ENCODE measurements around the gene TLE2. TPM values are rescaled to one million over a fixed set of nuclear protein-coding genes. Genes with fewer than 3 reads are reported as not detected.

TLE2 gene
- total RNA-seq, 1 experiment from 2014 or later: 7.7 TPM

GRCh38 chr19:2989236-2989946 lies 39.7 kb downstream of the TLE2 start:
- H3K4me3 ChIP-seq (ENCODE audit: low read length): no peak overlapping the region
- no peaks in the 10 kb centered on the region for H3K9me2 ChIP-seq (replicated peaks; ENCODE audit: low read length)
- CTCF ChIA-PET: no interaction called here
- H2AFZ ChIP-seq (ENCODE audit: low read length): no peak overlapping the region
- TF ChIP-seq CTCF (conservative IDR thresholded peaks at IDR 0.05; ENCODE audit: low read depth, low read length): no peak
- no peak for TF ChIP-seq EZH2 (IDR thresholded peaks at IDR 0.05; ENCODE audit: low read length, unreplicated experiment)
- TF ChIP-seq EZH2phosphoT487 (IDR thresholded peaks at IDR 0.05; ENCODE audit: borderline replicate concordance, low read length): no peak
- no peaks in the 10 kb centered on the region for H3K4me1 ChIP-seq (ENCODE audit: insufficient read depth, low read length)
- no peaks in the 10 kb centered on the region for H4K20me1 ChIP-seq (ENCODE audit: low read length)
- H3K9me3 ChIP-seq (ENCODE audit: low read length): no peaks in the 10 kb centered on the region
- ATAC-seq (no peak), DNase-seq (no peak)
- no peaks in the 10 kb centered on the region for H3F3A ChIP-seq (ENCODE audit: low read length, unreplicated experiment)
- no peaks in the 10 kb centered on the region for H3K27me3 ChIP-seq (ENCODE audit: low read length)
- no peaks in the 10 kb centered on the region for H3K36me3 ChIP-seq (ENCODE audit: low read depth, low read length)
- no peak overlapping the region for H3K4me2 ChIP-seq (ENCODE audit: low read length)
- BruUV-seq (replicated peaks): no TSS peak
- POLR2A ChIA-PET (ENCODE audit: unreplicated experiment): no interaction called here
- H3K27ac ChIP-seq (ENCODE audit: low read length): no peak overlapping the region
- intact Hi-C loops (cut with micrococcal nuclease): no loop called here
- H3K79me2 ChIP-seq (ENCODE audit: low read length): no peaks in the 10 kb centered on the region
- no peak overlapping the region for H3K9ac ChIP-seq (ENCODE audit: low read length)

- H3K4me3 ChIP-seq (ENCODE audit: low read length): no peak overlapping the region
- H3K4me1 ChIP-seq (ENCODE audit: insufficient read depth, low read length): no peaks in the 10 kb centered on the region
- H3K79me2 ChIP-seq (ENCODE audit: low read length): no peaks in the 10 kb centered on the region
- no peak overlapping the region for H3K4me2 ChIP-seq (ENCODE audit: low read length)
- POLR2A ChIA-PET (ENCODE audit: unreplicated experiment): no interaction called here
- no peaks in the 10 kb centered on the region for H3K9me2 ChIP-seq (replicated peaks; ENCODE audit: low read length)
- no peaks in the 10 kb centered on the region for H3F3A ChIP-seq (ENCODE audit: low read length, unreplicated experiment)
- ATAC-seq (no peak), DNase-seq (no peak)
- no peak overlapping the region for H3K9ac ChIP-seq (ENCODE audit: low read length)
- no TSS peak for BruUV-seq (replicated peaks)
- CTCF ChIA-PET: no interaction called here
- H3K27ac ChIP-seq (ENCODE audit: low read length): no peak overlapping the region
- no peak for TF ChIP-seq EZH2phosphoT487 (IDR thresholded peaks at IDR 0.05; ENCODE audit: borderline replicate concordance, low read length)
- TF ChIP-seq CTCF (conservative IDR thresholded peaks at IDR 0.05; ENCODE audit: low read depth, low read length): no peak
- TF ChIP-seq EZH2 (IDR thresholded peaks at IDR 0.05; ENCODE audit: low read length, unreplicated experiment): no peak
- H4K20me1 ChIP-seq (ENCODE audit: low read length): no peaks in the 10 kb centered on the region
- intact Hi-C loops (cut with micrococcal nuclease): no loop called here
- no peaks in the 10 kb centered on the region for H3K27me3 ChIP-seq (ENCODE audit: low read length)
- no peaks in the 10 kb centered on the region for H3K9me3 ChIP-seq (ENCODE audit: low read length)
- no peak overlapping the region for H2AFZ ChIP-seq (ENCODE audit: low read length)
- H3K36me3 ChIP-seq (ENCODE audit: low read depth, low read length): no peaks in the 10 kb centered on the region
Observed at GRCh38 chr19:2988568-2988967, 40.5 kb downstream of the TLE2 start.

GRCh38 chr19:2987797-2988196 lies 41.3 kb downstream of the TLE2 start:
- H3K4me2 ChIP-seq (ENCODE audit: low read length): no peak overlapping the region
- no peaks in the 10 kb centered on the region for H3K9me3 ChIP-seq (ENCODE audit: low read length)
- H3K9ac ChIP-seq (ENCODE audit: low read length): no peak overlapping the region
- no peak overlapping the region for H3K4me3 ChIP-seq (ENCODE audit: low read length)
- ATAC-seq (no peak), DNase-seq (no peak)
- no peaks in the 10 kb centered on the region for H3K36me3 ChIP-seq (ENCODE audit: low read depth, low read length)
- no peaks in the 10 kb centered on the region for H3F3A ChIP-seq (ENCODE audit: low read length, unreplicated experiment)
- TF ChIP-seq EZH2phosphoT487 (IDR thresholded peaks at IDR 0.05; ENCODE audit: borderline replicate concordance, low read length): no peak
- TF ChIP-seq CTCF (conservative IDR thresholded peaks at IDR 0.05; ENCODE audit: low read depth, low read length): no peak
- no peak for TF ChIP-seq EZH2 (IDR thresholded peaks at IDR 0.05; ENCODE audit: low read length, unreplicated experiment)
- H2AFZ ChIP-seq (ENCODE audit: low read length): no peak overlapping the region
- no peak overlapping the region for H3K27ac ChIP-seq (ENCODE audit: low read length)
- H3K4me1 ChIP-seq (ENCODE audit: insufficient read depth, low read length): no peaks in the 10 kb centered on the region
- intact Hi-C loops (cut with micrococcal nuclease): no loop called here
- no peaks in the 10 kb centered on the region for H3K9me2 ChIP-seq (replicated peaks; ENCODE audit: low read length)
- BruUV-seq (replicated peaks): no TSS peak
- no peaks in the 10 kb centered on the region for H3K27me3 ChIP-seq (ENCODE audit: low read length)
- H4K20me1 ChIP-seq (ENCODE audit: low read length): no peaks in the 10 kb centered on the region
- ChIA-PET POLR2A (ENCODE audit: unreplicated experiment) (no interaction called here), CTCF (no interaction called here)
- no peaks in the 10 kb centered on the region for H3K79me2 ChIP-seq (ENCODE audit: low read length)
